RWPE2 (cell line): ENCODE measurements around the gene GMEB2.
A peak's percentile ranks its signal among the peaks of the same experiment; 100 is the strongest.

Source experiments
- ATAC-seq: fragments of 200-7000 bp; cut with Tn5 transposase; 3 replicates; pipeline ENCODE4 v1.9.1; 2021; ENCODE audit warnings: low read depth
- DNase-seq: peaks from one replicate; pipeline ENCODE4 v3.0.0-alpha.2; 2020; ENCODE audit warnings: low spot score
- H3K27ac ChIP-seq: fragments of 450-650 bp; 2 replicates; pipeline ENCODE4 v1.5.1; 2017; ENCODE audit warnings: mild to moderate bottlenecking; ENCODE audit not compliant: poor library complexity, severe bottlenecking
- H3K27me3 ChIP-seq: fragments of 250-450 bp; sonication (Bioruptor Pico); 2 replicates; pipeline ENCODE4 v1.5.1; 2021; ENCODE audit warnings: mild to moderate bottlenecking, moderate library complexity; ENCODE audit not compliant: insufficient read depth, poor library complexity, severe bottlenecking
- H3K36me3 ChIP-seq: fragments of 250-450 bp; sonication (Bioruptor Pico); 2 replicates; pipeline ENCODE4 v1.5.1; 2020; ENCODE audit warnings: low read depth, mild to moderate bottlenecking, moderate library complexity
- H3K4me1 ChIP-seq: fragments of 250-450 bp; sonication (Bioruptor Pico); 2 replicates; pipeline ENCODE4 v1.5.1; 2021; ENCODE audit warnings: mild to moderate bottlenecking, moderate library complexity; ENCODE audit not compliant: insufficient read depth, poor library complexity, severe bottlenecking
- H3K4me3 ChIP-seq: fragments of 250-450 bp; sonication (Bioruptor Pico); 2 replicates; pipeline ENCODE4 v1.5.1; 2021; ENCODE audit warnings: mild to moderate bottlenecking, moderate library complexity; ENCODE audit not compliant: severe bottlenecking
- H3K9me3 ChIP-seq: fragments of 250-450 bp; sonication (Bioruptor Pico); 2 replicates; pipeline ENCODE4 v1.5.1; 2021; ENCODE audit warnings: mild to moderate bottlenecking, moderate library complexity; ENCODE audit not compliant: severe bottlenecking
- TF ChIP-seq, protein P1 (sequence below): fragments of 450-650 bp; IDR thresholded peaks from one replicate; pipeline ENCODE4 v1.5.1; 2017; ENCODE audit warnings: mild to moderate bottlenecking, moderate library complexity; ENCODE audit not compliant: poor library complexity, severe bottlenecking

GMEB2 gene

DNA sequence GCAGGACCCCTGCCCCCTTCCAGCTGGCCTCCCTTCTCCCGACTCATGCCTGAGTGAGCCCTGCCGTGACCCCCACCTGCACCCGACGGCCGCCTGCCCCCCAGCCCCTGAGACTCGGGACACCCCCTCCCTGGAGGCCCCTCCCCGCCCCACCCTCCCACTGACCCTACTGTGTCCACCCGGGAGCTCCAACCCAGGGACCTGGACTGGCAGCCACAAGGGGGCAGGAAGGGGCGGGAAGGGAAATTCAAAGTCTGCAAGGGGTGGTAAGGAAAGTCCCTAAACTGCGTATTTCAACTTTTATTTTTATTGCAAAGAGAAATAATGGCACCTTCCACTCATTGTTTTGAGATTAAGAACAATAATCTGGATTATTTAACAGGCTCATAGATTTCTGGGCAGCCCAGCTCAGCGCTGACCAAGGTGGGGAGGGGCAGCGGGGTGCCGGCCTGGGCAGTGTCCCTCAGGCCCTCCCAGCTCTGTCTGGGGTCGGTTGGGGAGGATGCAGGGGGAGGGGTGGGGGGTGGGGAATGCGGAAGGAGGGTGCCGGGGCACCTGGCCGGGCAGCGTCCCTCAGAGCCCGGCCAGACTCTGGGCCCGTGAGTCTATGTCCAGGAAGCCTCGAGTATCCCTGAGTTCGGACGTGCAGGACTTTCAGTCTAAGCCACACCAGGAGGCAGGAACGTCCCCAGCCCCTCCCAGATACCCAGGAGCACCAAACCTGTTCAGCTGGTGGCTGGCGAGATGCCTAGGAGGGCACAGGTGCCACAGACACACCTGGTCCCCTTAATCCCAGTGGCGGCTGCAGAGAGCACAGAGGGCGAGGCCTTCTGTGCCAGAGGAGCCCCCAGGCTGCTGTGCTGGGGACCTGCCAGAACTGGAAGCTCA, 88.5 kb downstream of the GMEB2 start:
- peaks cover 30% of the 10 kb centered on the region for H3K4me1 ChIP-seq
- H3K27me3 ChIP-seq = no peaks in the 10 kb centered on the region
- H3K27ac ChIP-seq = peak overlapping the region; percentile 81
- H3K36me3 ChIP-seq = no peaks in the 10 kb centered on the region
- ATAC-seq (peak; percentile 2), DNase-seq (peak; percentile 88)
- no peaks in the 10 kb centered on the region for H3K9me3 ChIP-seq
- peak overlapping the region; percentile 37 for H3K4me3 ChIP-seq
- TF ChIP-seq, protein P1, sequence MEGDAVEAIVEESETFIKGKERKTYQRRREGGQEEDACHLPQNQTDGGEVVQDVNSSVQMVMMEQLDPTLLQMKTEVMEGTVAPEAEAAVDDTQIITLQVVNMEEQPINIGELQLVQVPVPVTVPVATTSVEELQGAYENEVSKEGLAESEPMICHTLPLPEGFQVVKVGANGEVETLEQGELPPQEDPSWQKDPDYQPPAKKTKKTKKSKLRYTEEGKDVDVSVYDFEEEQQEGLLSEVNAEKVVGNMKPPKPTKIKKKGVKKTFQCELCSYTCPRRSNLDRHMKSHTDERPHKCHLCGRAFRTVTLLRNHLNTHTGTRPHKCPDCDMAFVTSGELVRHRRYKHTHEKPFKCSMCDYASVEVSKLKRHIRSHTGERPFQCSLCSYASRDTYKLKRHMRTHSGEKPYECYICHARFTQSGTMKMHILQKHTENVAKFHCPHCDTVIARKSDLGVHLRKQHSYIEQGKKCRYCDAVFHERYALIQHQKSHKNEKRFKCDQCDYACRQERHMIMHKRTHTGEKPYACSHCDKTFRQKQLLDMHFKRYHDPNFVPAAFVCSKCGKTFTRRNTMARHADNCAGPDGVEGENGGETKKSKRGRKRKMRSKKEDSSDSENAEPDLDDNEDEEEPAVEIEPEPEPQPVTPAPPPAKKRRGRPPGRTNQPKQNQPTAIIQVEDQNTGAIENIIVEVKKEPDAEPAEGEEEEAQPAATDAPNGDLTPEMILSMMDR = peak; percentile 99
